HEK293 (cell line): ENCODE results near the gene METTL6.

Source experiments
- CTCF ChIA-PET: fragments of 350-600 bp; formaldehyde crosslinking; extraction: SDS; loops from one replicate; lab custom pipeline; 2021; ENCODE audit warnings: antibody characterized with exemption; lab: Yijun Ruan, JAX
- POLR2A ChIA-PET: fragments of 300-600 bp; formaldehyde crosslinking; extraction: SDS; loops from one replicate; lab custom pipeline; 2020; ENCODE audit warnings: antibody characterized with exemption, inconsistent platforms; lab: Yijun Ruan, JAX
- H3K27ac ChIP-seq: fragments of 200-500 bp; sonication (Bioruptor generic); 2 replicates; pipeline ENCODE4 v1.5.1; 2014; ENCODE audit warnings: low read depth, low read length, control low read depth, inconsistent platforms; ENCODE audit errors: extremely low read depth
- H3K36me3 ChIP-seq, 2 experiments: fragments of 200-500 bp in 1 of 2; sonication (Bioruptor generic) in 1 of 2; 1 replicate in 1 of 2; 2 replicates in 1 of 2; pipeline ENCODE4 v1.5.1; 2014 to 2017; ENCODE audit warnings: inconsistent platforms in 2 of 2, low read length in 2 of 2; ENCODE audit not compliant: control insufficient read depth in 2 of 2, insufficient read depth in 1 of 2
- H3K4me1 ChIP-seq: fragments of 200-500 bp; sonication (Bioruptor generic); 2 replicates; pipeline ENCODE4 v1.5.1; 2014; ENCODE audit warnings: mild to moderate bottlenecking, low read length, inconsistent platforms; ENCODE audit not compliant: control insufficient read depth, insufficient read depth
- H3K4me3 ChIP-seq: 2 replicates; pipeline ENCODE4 v1.5.1; 2011; ENCODE audit warnings: low read depth, mild to moderate bottlenecking, control low read depth, low read length, moderate library complexity
- H3K9me3 ChIP-seq: fragments of 200-500 bp; sonication (Bioruptor generic); 2 replicates; pipeline ENCODE4 v1.5.1; 2014; ENCODE audit warnings: low read depth, low read length, inconsistent platforms; ENCODE audit not compliant: control insufficient read depth, insufficient read depth
- GLI2 ChIP-seq: fragments of 450-650 bp; formaldehyde crosslinking; IDR thresholded peaks from 2 replicates; pipeline ENCODE4; 2017; ENCODE audit warnings: missing biosample characterization, missing genetic modification characterization, low read depth, borderline replicate concordance
- KLF16 ChIP-seq: fragments of 450-650 bp; formaldehyde crosslinking; IDR thresholded peaks from 2 replicates; pipeline ENCODE4 v1.5.1; 2017; ENCODE audit warnings: missing biosample characterization, missing genetic modification characterization
- SALL2 ChIP-seq: fragments of 450-650 bp; formaldehyde crosslinking; IDR thresholded peaks from 2 replicates; pipeline ENCODE4 v1.5.0; 2017; ENCODE audit warnings: missing biosample characterization, mild to moderate bottlenecking, missing genetic modification characterization, borderline replicate concordance
- TCF7L2 ChIP-seq: IDR thresholded peaks from 2 replicates; pipeline ENCODE4 v1.6.1; 2011; ENCODE audit warnings: low read depth, mild to moderate bottlenecking, inconsistent platforms, low read length, moderate library complexity, borderline replicate concordance
- ZBTB17 ChIP-seq: fragments of 450-650 bp; formaldehyde crosslinking; IDR thresholded peaks from 2 replicates; pipeline ENCODE4 v1.5.1; 2016; ENCODE audit warnings: missing biosample characterization, missing genetic modification characterization
- ZBTB7A ChIP-seq: fragments of 450-650 bp; formaldehyde crosslinking; IDR thresholded peaks from 2 replicates; pipeline ENCODE4 v1.5.1; 2016; ENCODE audit warnings: low read depth, missing biosample characterization, missing genetic modification characterization
- ZNF121 ChIP-seq: fragments of 450-650 bp; formaldehyde crosslinking; IDR thresholded peaks from 2 replicates; pipeline ENCODE4 v1.5.1; 2016; ENCODE audit warnings: missing biosample characterization, missing genetic modification characterization
- ZNF133 ChIP-seq: fragments of 450-650 bp; formaldehyde crosslinking; IDR thresholded peaks from 2 replicates; pipeline ENCODE4 v1.5.1; 2016; ENCODE audit warnings: missing biosample characterization, missing genetic modification characterization
- ZNF157 ChIP-seq: fragments of 450-650 bp; formaldehyde crosslinking; IDR thresholded peaks from 2 replicates; pipeline ENCODE4 v1.5.1; 2016; ENCODE audit warnings: missing biosample characterization, missing genetic modification characterization
- ZNF266 ChIP-seq: fragments of 450-650 bp; formaldehyde crosslinking; IDR thresholded peaks from 2 replicates; pipeline ENCODE4 v1.5.1; 2016; ENCODE audit warnings: missing biosample characterization, missing genetic modification characterization, low read depth
- ZNF292 ChIP-seq: fragments of 450-650 bp; formaldehyde crosslinking; IDR thresholded peaks from 2 replicates; pipeline ENCODE4 v1.5.1; 2016; ENCODE audit warnings: low read depth, missing biosample characterization, missing genetic modification characterization, borderline replicate concordance
- ZNF423 ChIP-seq: fragments of 450-650 bp; formaldehyde crosslinking; IDR thresholded peaks from 2 replicates; pipeline ENCODE4 v1.5.1; 2016; ENCODE audit warnings: missing biosample characterization, missing genetic modification characterization
- ZNF433 ChIP-seq: fragments of 450-650 bp; formaldehyde crosslinking; IDR thresholded peaks from 2 replicates; pipeline ENCODE4 v1.5.1; 2016; ENCODE audit warnings: missing biosample characterization, missing genetic modification characterization, low read depth
- ZNF473 ChIP-seq: fragments of 450-650 bp; formaldehyde crosslinking; IDR thresholded peaks from 2 replicates; pipeline ENCODE4 v1.5.1; 2017; ENCODE audit warnings: missing biosample characterization, missing genetic modification characterization
- ZNF529 ChIP-seq: fragments of 450-650 bp; formaldehyde crosslinking; IDR thresholded peaks from 2 replicates; pipeline ENCODE4 v1.5.1; 2017; ENCODE audit warnings: missing genetic modification characterization, missing biosample characterization; ENCODE audit not compliant: insufficient replicate concordance
- ZNF670 ChIP-seq: fragments of 450-650 bp; formaldehyde crosslinking; IDR thresholded peaks from 2 replicates; pipeline ENCODE4 v1.5.1; 2016; ENCODE audit warnings: missing biosample characterization, missing genetic modification characterization, low read depth
- ZNF777 ChIP-seq: fragments of 450-650 bp; formaldehyde crosslinking; IDR thresholded peaks from 2 replicates; pipeline ENCODE4 v1.5.1; 2017; ENCODE audit warnings: missing biosample characterization, missing genetic modification characterization, borderline replicate concordance
- ZNF785 ChIP-seq: fragments of 450-650 bp; formaldehyde crosslinking; IDR thresholded peaks from 2 replicates; pipeline ENCODE4 v1.5.1; 2016; ENCODE audit warnings: missing biosample characterization, missing genetic modification characterization
- ZNF830 ChIP-seq: fragments of 450-650 bp; IDR thresholded peaks from 2 replicates; pipeline ENCODE4 v1.5.0; 2018; ENCODE audit warnings: missing biosample characterization, missing genetic modification characterization, low read depth, mild to moderate bottlenecking, moderate library complexity
- TF ChIP-seq, protein P1 (sequence below): fragments of 450-650 bp; formaldehyde crosslinking; IDR thresholded peaks from 2 replicates; pipeline ENCODE4 v1.5.1; 2017; ENCODE audit warnings: missing biosample characterization, missing genetic modification characterization
- TF ChIP-seq, protein P2 (sequence below): fragments of 450-650 bp; formaldehyde crosslinking; IDR thresholded peaks from 2 replicates; pipeline ENCODE4 v1.5.1; 2016; ENCODE audit warnings: missing biosample characterization, missing genetic modification characterization
- TF ChIP-seq, protein P3 (sequence below): fragments of 450-650 bp; IDR thresholded peaks from 2 replicates; pipeline ENCODE4 v1.5.1; 2018; ENCODE audit warnings: missing biosample characterization, missing genetic modification characterization
- TF ChIP-seq, protein P4 (sequence below): sonication (generic); formaldehyde crosslinking; IDR thresholded peaks from 2 replicates; pipeline ENCODE4 v1.8.1; 2022; ENCODE audit warnings: mild to moderate bottlenecking, moderate library complexity, missing genetic modification reagents

The METTL6 gene

DNA sequence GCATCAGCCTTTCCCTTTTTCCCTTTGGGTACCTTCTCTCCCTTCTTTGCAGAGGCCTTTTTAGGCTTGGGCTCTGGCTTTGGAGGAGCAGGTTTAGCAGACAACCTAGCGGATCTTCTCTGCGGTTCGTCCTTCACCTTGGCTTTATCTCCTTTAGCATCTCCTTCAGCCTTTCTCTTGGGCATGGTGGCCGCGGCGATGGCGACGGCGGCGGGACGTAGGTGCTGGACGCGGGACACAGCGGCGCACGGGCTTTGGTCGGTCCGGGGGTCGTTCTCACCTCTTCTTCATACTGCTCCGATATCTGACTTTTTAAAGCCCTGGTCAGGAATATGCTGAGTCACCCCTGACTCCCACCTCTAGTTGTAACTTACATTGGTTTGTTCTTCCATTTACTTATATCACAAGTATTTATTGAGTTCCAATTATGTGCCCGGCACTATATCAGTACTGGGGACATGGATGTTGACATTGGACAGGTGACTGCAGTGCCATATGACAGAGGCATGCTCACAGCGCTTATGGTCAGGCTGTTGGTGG is 51.8 kb downstream of the METTL6 start:
- POLR2A ChIA-PET: no interaction called here
- no peak overlapping the region for H3K4me3 ChIP-seq
- H3K36me3 ChIP-seq: no peaks in the 10 kb centered on the region
- no peaks in the 10 kb centered on the region for H3K4me1 ChIP-seq
- no peak overlapping the region for H3K27ac ChIP-seq
- CTCF ChIA-PET: interaction anchor here (1.7 to 3.8 kb wide), 2 partner anchors 43 to 109 kb away, joined by 6 to 37 read pairs; partner anchors contain the start of gene SH3BP5
- no peak for TF ChIP-seq TCF7L2
- TF ChIP-seq ZNF670: no peak
- TF ChIP-seq, protein P1, sequence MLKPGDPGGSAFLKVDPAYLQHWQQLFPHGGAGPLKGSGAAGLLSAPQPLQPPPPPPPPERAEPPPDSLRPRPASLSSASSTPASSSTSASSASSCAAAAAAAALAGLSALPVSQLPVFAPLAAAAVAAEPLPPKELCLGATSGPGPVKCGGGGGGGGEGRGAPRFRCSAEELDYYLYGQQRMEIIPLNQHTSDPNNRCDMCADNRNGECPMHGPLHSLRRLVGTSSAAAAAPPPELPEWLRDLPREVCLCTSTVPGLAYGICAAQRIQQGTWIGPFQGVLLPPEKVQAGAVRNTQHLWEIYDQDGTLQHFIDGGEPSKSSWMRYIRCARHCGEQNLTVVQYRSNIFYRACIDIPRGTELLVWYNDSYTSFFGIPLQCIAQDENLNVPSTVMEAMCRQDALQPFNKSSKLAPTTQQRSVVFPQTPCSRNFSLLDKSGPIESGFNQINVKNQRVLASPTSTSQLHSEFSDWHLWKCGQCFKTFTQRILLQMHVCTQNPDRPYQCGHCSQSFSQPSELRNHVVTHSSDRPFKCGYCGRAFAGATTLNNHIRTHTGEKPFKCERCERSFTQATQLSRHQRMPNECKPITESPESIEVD (tag by site-specific recombination): no peak
- TF ChIP-seq ZNF266 (tag by site-specific recombination): no peak
- TF ChIP-seq ZNF785 (tag by site-specific recombination): no peak
- TF ChIP-seq ZNF423 (tag by site-specific recombination): no peak
- TF ChIP-seq, protein P2, sequence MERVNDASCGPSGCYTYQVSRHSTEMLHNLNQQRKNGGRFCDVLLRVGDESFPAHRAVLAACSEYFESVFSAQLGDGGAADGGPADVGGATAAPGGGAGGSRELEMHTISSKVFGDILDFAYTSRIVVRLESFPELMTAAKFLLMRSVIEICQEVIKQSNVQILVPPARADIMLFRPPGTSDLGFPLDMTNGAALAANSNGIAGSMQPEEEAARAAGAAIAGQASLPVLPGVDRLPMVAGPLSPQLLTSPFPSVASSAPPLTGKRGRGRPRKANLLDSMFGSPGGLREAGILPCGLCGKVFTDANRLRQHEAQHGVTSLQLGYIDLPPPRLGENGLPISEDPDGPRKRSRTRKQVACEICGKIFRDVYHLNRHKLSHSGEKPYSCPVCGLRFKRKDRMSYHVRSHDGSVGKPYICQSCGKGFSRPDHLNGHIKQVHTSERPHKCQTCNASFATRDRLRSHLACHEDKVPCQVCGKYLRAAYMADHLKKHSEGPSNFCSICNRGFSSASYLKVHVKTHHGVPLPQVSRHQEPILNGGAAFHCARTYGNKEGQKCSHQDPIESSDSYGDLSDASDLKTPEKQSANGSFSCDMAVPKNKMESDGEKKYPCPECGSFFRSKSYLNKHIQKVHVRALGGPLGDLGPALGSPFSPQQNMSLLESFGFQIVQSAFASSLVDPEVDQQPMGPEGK (tag by site-specific recombination): no peak
- TF ChIP-seq ZNF157 (tag by site-specific recombination): no peak
- no peak for TF ChIP-seq ZNF473 (tag by site-specific recombination)
- no peak for TF ChIP-seq KLF16 (tag by site-specific recombination)
- no peak for TF ChIP-seq ZBTB7A (tag by site-specific recombination)
- TF ChIP-seq ZNF292 (tag by site-specific recombination): no peak
- no peak for TF ChIP-seq ZNF777 (tag by site-specific recombination)
- TF ChIP-seq GLI2 (tag by site-specific recombination): no peak
- H3K9me3 ChIP-seq: no peaks in the 10 kb centered on the region

DNA sequence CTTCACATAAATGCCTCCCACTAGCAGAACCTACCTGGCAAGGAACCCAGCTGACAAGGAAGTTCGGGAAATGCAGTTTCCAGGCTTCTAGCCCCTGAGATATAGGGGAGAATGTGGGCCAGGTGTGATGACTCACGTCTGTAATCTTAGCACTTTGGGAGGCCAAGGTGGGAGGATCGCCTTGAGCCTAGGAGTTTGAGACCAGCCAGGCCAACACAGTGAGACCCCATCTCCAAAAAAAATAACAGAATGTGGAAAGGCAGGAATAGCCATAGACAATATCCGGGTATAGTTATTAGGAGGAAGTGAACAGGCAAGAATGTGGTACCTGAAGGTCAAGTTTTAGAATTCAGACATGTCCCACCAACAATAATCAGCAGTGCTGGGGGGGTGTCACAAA is 54.4 kb downstream of the METTL6 start:
- POLR2A ChIA-PET: no interaction called here
- peak; percentile 66; the same call in 1 of the 2 replicates for TF ChIP-seq ZNF121 (tag by site-specific recombination)
- no peak for TF ChIP-seq ZNF830 (tag by site-specific recombination)
- TF ChIP-seq ZNF133 (tag by site-specific recombination): no peak
- Histone ChIP-seq H3K36me3 (no peaks in the 10 kb centered on the region), H3K9me3 (no peaks in the 10 kb centered on the region), H3K4me3 (no peak overlapping the region), H3K27ac (no peak overlapping the region), H3K4me1 (no peaks in the 10 kb centered on the region)
- CTCF ChIA-PET: interaction anchor here (1.3 kb wide), 3 partner anchors 10 to 105 kb away, joined by 3 to 4 read pairs (median 4); partner anchors contain the start of gene SH3BP5

DNA sequence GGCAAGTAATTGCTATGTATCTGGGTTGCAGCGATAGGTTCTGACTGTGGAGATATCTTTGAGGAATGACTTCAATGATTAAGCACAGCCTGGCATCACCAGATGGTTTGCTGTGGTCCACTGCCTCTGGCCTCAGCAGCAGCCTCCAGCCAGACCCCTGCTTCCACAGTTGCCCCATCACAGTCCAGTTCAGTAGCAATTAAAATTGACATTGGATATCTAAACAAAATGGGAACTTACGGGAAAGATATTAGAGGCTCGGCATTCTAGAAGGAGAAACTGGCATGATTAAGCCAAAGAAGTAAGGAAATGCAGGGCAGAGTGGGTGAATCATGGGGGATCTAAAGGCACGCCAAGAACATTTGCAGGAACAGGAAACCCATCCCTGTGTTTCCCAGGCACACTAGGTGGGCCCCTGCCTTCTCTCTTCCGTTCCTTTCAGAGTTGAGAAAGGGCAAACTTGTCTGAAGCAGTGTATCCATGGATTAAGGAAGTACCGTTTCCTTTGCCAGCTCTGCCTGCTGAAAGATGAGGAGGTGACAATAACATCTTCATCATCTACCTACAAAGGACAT is 58.7 kb downstream of the METTL6 start:
- H3K27ac ChIP-seq: no peak overlapping the region
- ChIA-PET CTCF (no interaction called here), POLR2A (no interaction called here)
- TF ChIP-seq, protein P3, sequence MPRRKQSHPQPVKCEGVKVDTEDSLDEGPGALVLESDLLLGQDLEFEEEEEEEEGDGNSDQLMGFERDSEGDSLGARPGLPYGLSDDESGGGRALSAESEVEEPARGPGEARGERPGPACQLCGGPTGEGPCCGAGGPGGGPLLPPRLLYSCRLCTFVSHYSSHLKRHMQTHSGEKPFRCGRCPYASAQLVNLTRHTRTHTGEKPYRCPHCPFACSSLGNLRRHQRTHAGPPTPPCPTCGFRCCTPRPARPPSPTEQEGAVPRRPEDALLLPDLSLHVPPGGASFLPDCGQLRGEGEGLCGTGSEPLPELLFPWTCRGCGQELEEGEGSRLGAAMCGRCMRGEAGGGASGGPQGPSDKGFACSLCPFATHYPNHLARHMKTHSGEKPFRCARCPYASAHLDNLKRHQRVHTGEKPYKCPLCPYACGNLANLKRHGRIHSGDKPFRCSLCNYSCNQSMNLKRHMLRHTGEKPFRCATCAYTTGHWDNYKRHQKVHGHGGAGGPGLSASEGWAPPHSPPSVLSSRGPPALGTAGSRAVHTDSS (tag by site-specific recombination): no peak
- TF ChIP-seq ZNF529: no peak
- no peak for TF ChIP-seq SALL2 (tag by site-specific recombination)
- TF ChIP-seq ZBTB17 (tag by site-specific recombination): no peak
- no peak for TF ChIP-seq ZNF433 (tag by site-specific recombination)
- TF ChIP-seq, protein P4, sequence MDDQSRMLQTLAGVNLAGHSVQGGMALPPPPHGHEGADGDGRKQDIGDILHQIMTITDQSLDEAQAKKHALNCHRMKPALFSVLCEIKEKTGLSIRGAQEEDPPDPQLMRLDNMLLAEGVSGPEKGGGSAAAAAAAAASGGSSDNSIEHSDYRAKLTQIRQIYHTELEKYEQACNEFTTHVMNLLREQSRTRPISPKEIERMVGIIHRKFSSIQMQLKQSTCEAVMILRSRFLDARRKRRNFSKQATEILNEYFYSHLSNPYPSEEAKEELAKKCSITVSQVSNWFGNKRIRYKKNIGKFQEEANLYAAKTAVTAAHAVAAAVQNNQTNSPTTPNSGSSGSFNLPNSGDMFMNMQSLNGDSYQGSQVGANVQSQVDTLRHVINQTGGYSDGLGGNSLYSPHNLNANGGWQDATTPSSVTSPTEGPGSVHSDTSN (CRISPR knock-in tag): no peak
- H3K4me3 ChIP-seq: no peak overlapping the region
- no peaks in the 10 kb centered on the region for H3K36me3 ChIP-seq
- H3K9me3 ChIP-seq: no peaks in the 10 kb centered on the region
- H3K4me1 ChIP-seq: no peaks in the 10 kb centered on the region; the same call in 1 of the 2 replicates
